ENCODE results near the gene TMC5.

- TF ChIP-seq POLR2A (IDR thresholded peaks at IDR 0.05): no peak
- no peak for TF ChIP-seq CTCF (IDR thresholded peaks at IDR 0.05)
- TF ChIP-seq EP300 (IDR thresholded peaks at IDR 0.05): no peak
Measured at GRCh38 chr16:19548144-19548543, 130.5 kb downstream of the TMC5 start.

Data from gastroesophageal sphincter (tissue), 3 donors.